PC-3 (cell line): Measurements from ENCODE around the gene UBA7. TPM values are rescaled to one million over a fixed set of nuclear protein-coding genes. Genes with fewer than 3 reads are reported as not detected.

ENCODE experiments used
- ATAC-seq: fragments of 200-7000 bp; cut with Tn5 transposase; 2 replicates; pipeline ENCODE4 v1.9.1; 2020; ENCODE audit warnings: mild to moderate bottlenecking, moderate library complexity
- BruUV-seq: library from RNA; stranded (reverse); fragments of 400-500 nt; replicated peaks from 2 replicates; lab custom pipeline; 2021; lab: Mats Ljungman, UMichigan
- CTCF ChIA-PET: fragments of 300-600 bp; sonication (Branson Sonifier 250); formaldehyde crosslinking; loops from one replicate; lab custom pipeline; 2022; ENCODE audit warnings: antibody characterized with exemption; lab: Charles Lee
- POLR2A ChIA-PET: fragments of 300-600 bp; sonication (Branson Sonifier 250); formaldehyde crosslinking; loops from one replicate; lab custom pipeline; 2022; ENCODE audit warnings: antibody characterized with exemption; ENCODE audit not compliant: unreplicated experiment; lab: Charles Lee
- DNase-seq: peaks from one replicate; pipeline ENCODE4 v3.0.0-alpha.2; 2015
- H2AFZ ChIP-seq: fragments of 300-600 bp; sonication (generic); 2 replicates; pipeline ENCODE4 v1.6.0; 2016; ENCODE audit warnings: antibody characterized with exemption, low read length
- H3F3A ChIP-seq: fragments of 300-600 bp; sonication (generic); one replicate; pipeline ENCODE4 v1.6.0; 2017; ENCODE audit warnings: antibody characterized with exemption, low read length, control low read depth, mild to moderate bottlenecking; ENCODE audit not compliant: unreplicated experiment
- H3K27ac ChIP-seq: fragments of 300-600 bp; sonication (generic); 2 replicates; pipeline ENCODE4 v1.5.1; 2016; ENCODE audit warnings: mild to moderate bottlenecking, low read length
- H3K27me3 ChIP-seq: fragments of 300-600 bp; sonication (generic); 2 replicates; pipeline ENCODE4 v1.6.1; 2016; ENCODE audit warnings: low read length, mixed read lengths
- H3K36me3 ChIP-seq: fragments of 300-600 bp; sonication (generic); 2 replicates; pipeline ENCODE4 v1.6.1; 2016; ENCODE audit warnings: low read depth, mixed run types, low read length, mixed read lengths
- H3K4me1 ChIP-seq: fragments of 300-600 bp; sonication (generic); 2 replicates; pipeline ENCODE4 v1.5.1; 2016; ENCODE audit warnings: low read length; ENCODE audit not compliant: insufficient read depth
- H3K4me2 ChIP-seq: fragments of 300-600 bp; sonication (generic); 2 replicates; pipeline ENCODE4 v1.6.0; 2016; ENCODE audit warnings: low read length
- H3K4me3 ChIP-seq: fragments of 300-600 bp; sonication (generic); 2 replicates; pipeline ENCODE4 v1.5.1; 2016; ENCODE audit warnings: mild to moderate bottlenecking, low read length, mixed read lengths
- H3K79me2 ChIP-seq: fragments of 300-600 bp; sonication (generic); 2 replicates; pipeline ENCODE4 v1.6.1; 2017; ENCODE audit warnings: low read length, mixed read lengths
- H3K9ac ChIP-seq: fragments of 300-600 bp; sonication (generic); 2 replicates; pipeline ENCODE4 v1.6.0; 2016; ENCODE audit warnings: mild to moderate bottlenecking, low read length
- H3K9me2 ChIP-seq: fragments of 300-600 bp; sonication (generic); replicated peaks from 2 replicates; pipeline ENCODE4 v1.6.1; 2016; ENCODE audit warnings: mixed run types, low read length, mixed read lengths
- H3K9me3 ChIP-seq: fragments of 300-600 bp; sonication (generic); 2 replicates; pipeline ENCODE4 v1.6.1; 2016; ENCODE audit warnings: low read length, mixed read lengths
- H4K20me1 ChIP-seq: fragments of 300-600 bp; sonication (generic); 2 replicates; pipeline ENCODE4 v1.6.1; 2016; ENCODE audit warnings: low read length, mixed read lengths
- CTCF ChIP-seq: fragments of 300-600 bp; sonication (generic); conservative IDR thresholded peaks from 2 replicates; pipeline ENCODE4 v1.5.1; 2017; ENCODE audit warnings: antibody characterized with exemption, low read depth, mild to moderate bottlenecking, low read length
- EZH2 ChIP-seq: fragments of 300-600 bp; sonication (generic); IDR thresholded peaks from one replicate; pipeline ENCODE4 v1.6.1; 2017; ENCODE audit warnings: antibody characterized with exemption, mild to moderate bottlenecking, low read length; ENCODE audit not compliant: unreplicated experiment
- EZH2phosphoT487 ChIP-seq: fragments of 300-600 bp; sonication (generic); IDR thresholded peaks from 2 replicates; pipeline ENCODE4 v1.6.1; 2018; ENCODE audit warnings: mild to moderate bottlenecking, antibody characterized with exemption, low read length, borderline replicate concordance
- intact Hi-C: fragments of 100-400 bp; cut with micrococcal nuclease; formaldehyde crosslinking; loops from 2 replicates; pipeline ENCODE4 v1.9.0; 2023
- total RNA-seq: library from RNA; depleted of rRNA; stranded (reverse); fragments of >200 nt; gene quantifications from 2 replicates; pipeline ENCODE4 v1.2.3, GENCODE V29; 2014

The UBA7 gene
- total RNA-seq, 1 experiment from 2014 or later, result 3.6 TPM

GRCh38 chr3:49844464-49845183 lies 30.9 kb upstream of the UBA7 start:
- BruUV-seq, result no TSS peak
- H3K9me2 ChIP-seq, result no peaks in the 10 kb centered on the region
- H3K27ac ChIP-seq, result no peak overlapping the region
- no peaks in the 10 kb centered on the region for H3F3A ChIP-seq
- H3K36me3 ChIP-seq, result peaks cover 39% of the 10 kb centered on the region
- H3K4me3 ChIP-seq, result no peak overlapping the region
- peaks cover 4% of the 10 kb centered on the region; the same call in 1 of the 2 replicates for H3K4me1 ChIP-seq
- no peak overlapping the region for H3K9ac ChIP-seq
- no peaks in the 10 kb centered on the region for H3K9me3 ChIP-seq
- no peak overlapping the region for H3K4me2 ChIP-seq
- H3K79me2 ChIP-seq, result no peaks in the 10 kb centered on the region
- no peak overlapping the region for H2AFZ ChIP-seq
- intact Hi-C loops, result no loop called here
- no peaks in the 10 kb centered on the region for H3K27me3 ChIP-seq
- DNase-seq (peak; percentile 35), ATAC-seq (peak; percentile 48; the same call in 1 of the 2 replicates)
- no peaks in the 10 kb centered on the region for H4K20me1 ChIP-seq
- POLR2A ChIA-PET, result interaction anchor here (0.6 kb wide), 1 partner anchor 86 kb away, joined by 5 read pairs; no protein-coding TSS in a partner anchor
- CTCF ChIA-PET, result no interaction called here
- TF ChIP-seq CTCF, result no peak
- TF ChIP-seq EZH2phosphoT487, result no peak
- TF ChIP-seq EZH2, result no peak

- ChIA-PET CTCF (no interaction called here), POLR2A (no interaction called here)
- H2AFZ ChIP-seq, result no peak overlapping the region
- H3K9ac ChIP-seq, result no peak overlapping the region
- ATAC-seq (no peak), DNase-seq (no peak)
- no peak overlapping the region for H3K4me3 ChIP-seq
- no peaks in the 10 kb centered on the region for H3K9me2 ChIP-seq
- no TSS peak for BruUV-seq
- TF ChIP-seq EZH2phosphoT487 (no peak), CTCF (no peak), EZH2 (no peak)
- no peaks in the 10 kb centered on the region for H3K27me3 ChIP-seq
- H3K4me2 ChIP-seq, result no peak overlapping the region
- peaks cover 4% of the 10 kb centered on the region; the same call in 1 of the 2 replicates for H3K4me1 ChIP-seq
- H4K20me1 ChIP-seq, result no peaks in the 10 kb centered on the region
- H3K36me3 ChIP-seq, result peaks cover 46% of the 10 kb centered on the region
- H3K27ac ChIP-seq, result no peak overlapping the region
- no peaks in the 10 kb centered on the region for H3F3A ChIP-seq
- intact Hi-C loops, result no loop called here
- H3K79me2 ChIP-seq, result no peaks in the 10 kb centered on the region
- no peaks in the 10 kb centered on the region for H3K9me3 ChIP-seq
These were observed 29.2 kb upstream of the UBA7 start for GRCh38 chr3:49842843-49843517.
